NCI-H2081 treated with DMSO at 0.1 percent for 48 hours (cell line): Measurements from ENCODE around the gene CYP2A13.
"Not testable (repeated sequence)": the region's sequence is repeated elsewhere in the genome, so short reads cannot be mapped to it uniquely, and the experiment has no call there.

ENCODE experiments used
- DNase-seq: peaks from one replicate; lab custom pipeline; 2025; lab: John Stamatoyannopoulos, UW

Gene CYP2A13

DNA sequence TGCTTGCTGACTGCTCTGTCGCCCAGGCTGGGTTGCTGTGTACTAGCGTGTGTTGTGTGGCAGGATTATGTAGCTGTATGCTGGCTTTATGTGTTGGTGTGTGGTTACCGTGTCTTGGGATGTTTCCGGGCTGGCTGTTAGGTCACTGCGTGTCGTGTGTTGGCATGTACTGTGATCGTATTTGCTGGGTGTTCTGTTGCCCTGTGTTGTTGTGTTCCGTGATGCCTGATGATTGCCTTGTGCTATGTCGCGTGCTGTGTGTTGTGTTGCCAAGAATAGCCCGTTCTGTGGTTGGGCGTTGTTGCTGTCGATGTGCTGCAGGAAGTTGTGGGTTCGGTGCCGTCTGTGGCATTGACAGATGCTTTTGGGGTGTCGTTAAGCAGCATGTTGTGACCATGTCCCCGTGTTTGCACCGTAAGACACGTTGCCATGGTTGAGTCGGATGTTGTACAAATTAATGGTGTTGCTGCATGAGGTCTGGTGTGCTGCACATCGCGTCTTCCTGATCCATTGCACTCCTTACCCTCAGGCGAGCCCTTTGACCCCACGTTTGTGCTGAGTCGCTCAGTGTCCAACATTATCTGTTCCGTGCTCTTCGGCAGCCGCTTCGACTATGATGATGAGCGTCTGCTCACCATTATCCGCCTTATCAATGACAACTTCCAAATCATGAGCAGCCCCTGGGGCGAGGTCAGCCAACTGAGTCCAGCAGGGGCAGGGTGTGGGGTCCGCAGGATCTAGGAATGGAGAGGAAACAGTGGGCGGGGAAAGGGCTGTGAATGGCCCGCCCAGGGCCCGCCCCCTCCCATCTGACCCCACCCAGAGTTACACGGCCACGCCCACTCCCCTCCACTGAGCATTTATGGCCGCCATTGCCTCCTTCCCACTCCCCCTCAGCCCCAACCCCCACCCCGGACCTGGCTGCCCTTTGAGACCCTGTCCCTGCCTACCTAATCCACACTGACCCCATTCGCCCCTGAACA lies 33.0 kb downstream of the CYP2A13 start:
- not testable (repeated sequence) for DNase-seq

DNA sequence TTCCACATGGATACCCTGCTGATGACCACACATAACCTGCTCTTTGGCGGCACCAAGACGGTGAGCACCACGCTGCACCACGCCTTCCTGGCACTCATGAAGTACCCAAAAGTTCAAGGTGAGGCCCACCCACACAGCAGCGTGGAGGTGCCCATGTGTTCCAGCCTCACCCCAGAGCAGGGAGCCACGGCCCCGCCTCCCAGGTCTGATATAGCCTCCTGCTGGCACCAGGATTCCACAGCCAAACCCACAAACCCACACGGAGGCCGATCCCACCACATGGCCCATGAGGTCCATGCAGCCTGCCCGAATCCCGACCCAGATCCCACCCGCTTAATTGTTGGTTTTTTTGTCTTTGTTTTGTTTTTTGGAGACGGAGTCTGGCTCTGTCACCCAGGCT lies 34.6 kb downstream of the CYP2A13 start:
- DNase-seq, result not testable (repeated sequence)

DNA sequence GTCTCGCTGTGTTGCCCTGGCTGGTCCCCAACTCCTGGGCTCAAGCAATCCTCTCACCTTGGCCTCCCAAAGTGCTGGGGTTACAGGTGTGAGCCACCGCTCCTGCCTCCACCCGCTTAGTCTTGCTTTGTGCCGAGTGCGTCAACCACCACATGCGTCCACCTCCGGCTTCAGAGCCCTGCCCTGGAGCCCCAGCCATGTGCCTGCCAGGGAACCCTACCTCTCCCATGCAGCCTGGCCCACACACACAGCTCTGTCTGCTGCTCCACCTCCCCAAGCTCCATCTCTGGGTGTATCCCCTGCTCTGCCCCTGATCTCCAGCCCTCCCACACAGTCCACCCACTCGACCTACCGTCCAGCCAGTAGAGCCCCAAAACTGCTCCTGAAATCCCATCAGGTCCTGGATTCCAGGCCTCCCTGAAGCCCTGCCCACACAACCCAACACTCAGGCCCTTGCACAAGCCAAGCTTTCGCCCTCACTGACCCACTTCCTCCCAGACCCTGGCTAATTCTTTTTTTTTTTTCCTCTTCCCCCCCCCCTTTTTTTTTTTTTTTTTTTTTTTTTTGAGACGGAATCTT lies 35.6 kb downstream of the CYP2A13 start:
- no peak for DNase-seq

DNA sequence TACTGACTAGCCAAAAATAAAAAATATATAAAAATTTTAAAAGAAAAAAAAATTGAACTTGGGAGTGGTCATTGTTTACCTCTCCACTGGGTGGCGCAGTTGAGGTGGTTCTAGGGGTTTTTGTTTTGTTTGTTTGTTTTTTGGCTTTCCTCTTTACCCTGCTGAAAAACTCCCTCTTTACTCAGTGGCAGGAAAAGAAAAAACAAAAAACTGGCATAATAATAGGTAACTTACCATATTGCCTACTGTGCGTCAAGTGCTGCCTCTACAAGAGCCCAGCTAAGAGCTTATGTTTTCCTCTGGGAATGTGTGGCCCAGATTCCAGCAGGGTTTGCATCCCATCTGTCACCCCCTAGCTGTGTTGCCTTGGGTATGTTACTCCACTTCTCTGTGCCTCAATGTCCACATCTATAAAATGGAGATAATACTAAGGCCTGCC lies 38.5 kb downstream of the CYP2A13 start:
- not testable (repeated sequence) for DNase-seq

DNA sequence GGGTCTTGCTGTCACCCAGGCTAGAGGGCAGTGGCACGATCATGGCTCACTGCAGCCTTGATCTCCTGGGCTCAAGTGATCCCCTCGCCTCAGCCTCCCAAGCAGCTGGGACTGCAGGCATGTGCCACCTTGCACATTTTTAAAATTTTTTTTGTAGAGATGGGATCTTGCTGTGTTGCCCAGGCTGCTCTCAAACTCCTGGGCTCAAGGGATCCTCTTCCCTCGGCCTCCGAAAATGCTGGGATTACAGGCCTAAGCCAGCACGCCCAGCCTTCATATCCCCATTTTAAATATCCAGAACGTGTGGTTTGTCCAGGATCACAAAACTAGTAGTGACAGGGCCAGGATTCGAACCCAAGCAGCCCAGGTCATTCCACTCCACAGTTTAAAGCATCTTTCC lies 39.1 kb downstream of the CYP2A13 start:
- not testable (repeated sequence) for DNase-seq

DNA sequence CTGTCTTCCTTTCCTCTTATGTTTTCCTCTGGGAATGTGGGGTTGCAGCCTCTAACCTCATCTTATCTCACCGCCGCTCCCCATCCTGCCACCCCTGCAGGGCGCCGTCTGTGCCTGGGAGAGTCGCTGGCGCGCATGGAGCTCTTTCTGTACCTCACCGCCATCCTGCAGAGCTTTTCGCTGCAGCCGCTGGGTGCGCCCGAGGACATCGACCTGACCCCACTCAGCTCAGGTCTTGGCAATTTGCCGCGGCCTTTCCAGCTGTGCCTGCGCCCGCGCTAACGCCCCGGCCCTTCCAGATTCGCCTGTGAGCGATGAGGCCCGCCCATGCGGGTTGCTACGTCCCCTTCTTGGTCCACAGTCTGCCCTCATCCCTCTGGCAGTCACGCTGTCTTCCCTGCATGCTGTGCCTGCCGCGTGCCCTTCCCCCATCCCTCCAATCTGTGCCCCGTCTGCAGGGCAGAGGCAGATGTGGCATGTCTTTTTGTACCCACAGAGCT lies 39.6 kb downstream of the CYP2A13 start:
- DNase-seq, result not testable (repeated sequence)

DNA sequence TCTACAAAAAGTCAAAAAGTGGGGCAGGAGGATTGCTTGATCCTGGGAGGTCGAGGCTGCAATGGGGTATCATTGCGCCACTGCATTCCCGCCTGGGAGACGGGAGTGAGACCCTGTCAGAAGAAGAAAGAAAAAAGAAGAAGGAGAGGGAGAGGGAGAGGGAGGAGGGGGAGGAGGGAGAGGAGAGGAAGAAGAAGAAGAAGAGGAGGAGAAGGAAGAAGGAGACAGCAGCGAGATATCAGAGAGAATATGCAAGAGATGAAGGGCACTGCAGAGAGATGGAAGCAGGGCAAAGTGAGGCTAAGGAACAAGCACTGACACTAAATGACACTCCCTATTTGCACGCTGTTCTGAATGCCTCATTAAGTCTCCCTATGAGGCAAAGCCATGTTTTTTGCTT lies 40.4 kb downstream of the CYP2A13 start:
- no peak for DNase-seq

DNA sequence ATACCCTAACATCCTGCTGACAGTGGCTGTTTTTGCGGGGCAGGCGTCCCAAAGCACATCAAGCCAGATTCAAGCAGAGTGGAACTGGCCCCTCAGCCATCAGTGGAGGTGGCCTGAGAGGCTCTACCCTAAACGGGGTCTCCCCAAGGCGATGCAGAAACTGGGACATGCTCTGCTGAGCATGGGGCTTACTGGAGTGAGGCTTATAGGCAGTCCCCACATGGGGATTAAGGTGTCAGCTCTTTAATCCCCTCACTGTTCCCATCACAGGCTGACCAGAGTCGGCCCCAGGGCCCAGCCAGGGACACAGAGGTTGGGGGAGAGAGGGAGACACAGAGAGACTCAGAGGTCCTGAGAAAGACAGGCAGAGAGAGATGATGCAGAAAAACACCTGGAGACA lies 42.9 kb downstream of the CYP2A13 start:
- no peak for DNase-seq

DNA sequence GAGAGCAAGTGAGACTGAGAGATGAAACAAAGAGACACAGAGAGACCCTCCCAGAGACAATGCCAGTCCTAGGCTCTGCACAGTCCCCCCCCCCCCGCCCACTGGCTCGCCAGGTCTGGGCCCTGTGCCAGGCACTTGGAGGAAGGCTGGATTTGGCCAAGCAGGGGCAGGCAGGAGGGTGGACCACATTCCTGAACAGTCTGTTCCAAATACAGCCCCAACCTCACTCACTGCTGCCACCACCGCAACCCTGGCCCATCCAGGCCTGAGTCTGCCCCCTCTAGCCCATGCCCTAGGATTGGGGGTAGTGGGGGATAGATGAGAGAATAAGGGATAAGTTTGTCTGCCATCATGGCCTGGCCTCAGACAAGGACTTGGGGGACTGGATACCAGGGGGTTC lies 45.0 kb downstream of the CYP2A13 start:
- DNase-seq, result no peak

DNA sequence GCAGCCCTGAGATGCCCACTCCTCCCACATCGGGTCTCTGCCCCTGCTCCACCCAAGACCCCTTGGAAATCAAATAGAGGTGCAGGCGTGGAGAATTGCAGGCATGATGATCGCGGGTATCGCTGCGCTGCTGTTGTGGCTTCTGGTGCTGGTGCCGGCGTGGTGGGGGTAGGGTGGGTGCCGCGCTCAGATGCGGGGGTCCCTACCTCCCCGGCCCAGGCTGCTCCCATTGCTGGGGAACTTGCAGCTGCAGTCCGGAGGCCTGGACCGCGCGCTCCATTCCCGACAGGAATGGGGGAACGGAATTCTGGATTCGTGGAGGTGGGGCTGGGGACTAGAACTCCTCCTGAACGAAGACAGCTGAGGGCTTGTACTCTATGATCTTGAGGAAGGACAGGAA lies 46.4 kb downstream of the CYP2A13 start:
- DNase-seq, result no peak

DNA sequence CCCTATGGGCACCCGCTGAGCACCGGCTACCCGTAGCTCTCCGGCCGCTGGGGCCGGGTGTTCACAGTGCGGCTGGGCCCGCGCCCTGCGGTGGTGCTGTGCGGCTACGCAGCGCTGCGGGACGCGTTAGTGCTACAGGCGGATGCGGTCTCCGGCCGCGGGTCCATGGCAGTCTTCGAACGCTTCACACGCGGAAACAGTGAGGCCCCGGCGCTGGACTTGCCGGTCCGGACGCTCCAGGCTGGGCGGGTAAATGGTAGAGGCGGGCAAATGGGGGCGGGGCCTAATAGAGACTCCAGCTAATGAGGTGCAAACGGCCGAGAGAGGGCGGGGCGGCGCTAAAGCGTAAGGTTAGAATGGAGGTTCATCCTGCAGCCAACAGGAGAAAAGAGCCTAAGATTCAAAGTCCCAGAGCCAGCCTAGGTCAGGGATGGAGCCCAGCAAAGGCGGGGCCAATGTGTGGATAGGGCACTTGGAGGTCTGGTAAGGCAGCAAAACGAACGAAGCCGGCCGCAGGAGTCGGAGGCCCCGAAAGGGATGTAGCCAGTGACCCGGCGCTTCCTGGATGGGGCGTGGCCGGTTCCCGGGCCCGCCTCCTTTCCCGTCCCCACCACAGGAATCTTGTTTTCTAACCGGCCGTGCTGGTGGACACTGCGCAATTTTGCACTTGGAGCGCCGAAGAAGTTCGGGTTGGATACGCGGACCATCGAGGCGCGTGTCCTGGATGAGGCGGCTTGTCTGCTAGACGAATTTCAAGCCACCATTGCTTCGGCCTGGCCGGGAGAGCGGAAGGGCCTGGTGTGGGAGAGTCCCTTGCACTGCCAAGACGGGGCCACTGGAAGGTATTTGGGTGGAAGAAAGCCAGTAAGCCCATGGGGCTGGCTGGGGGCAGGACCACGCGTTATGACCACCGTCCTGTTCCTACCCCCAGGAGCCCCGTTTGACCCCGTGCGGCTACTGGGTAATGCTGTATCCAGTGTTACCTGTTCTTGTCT lies 47.4 kb downstream of the CYP2A13 start:
- DNase-seq, result not testable (repeated sequence)

DNA sequence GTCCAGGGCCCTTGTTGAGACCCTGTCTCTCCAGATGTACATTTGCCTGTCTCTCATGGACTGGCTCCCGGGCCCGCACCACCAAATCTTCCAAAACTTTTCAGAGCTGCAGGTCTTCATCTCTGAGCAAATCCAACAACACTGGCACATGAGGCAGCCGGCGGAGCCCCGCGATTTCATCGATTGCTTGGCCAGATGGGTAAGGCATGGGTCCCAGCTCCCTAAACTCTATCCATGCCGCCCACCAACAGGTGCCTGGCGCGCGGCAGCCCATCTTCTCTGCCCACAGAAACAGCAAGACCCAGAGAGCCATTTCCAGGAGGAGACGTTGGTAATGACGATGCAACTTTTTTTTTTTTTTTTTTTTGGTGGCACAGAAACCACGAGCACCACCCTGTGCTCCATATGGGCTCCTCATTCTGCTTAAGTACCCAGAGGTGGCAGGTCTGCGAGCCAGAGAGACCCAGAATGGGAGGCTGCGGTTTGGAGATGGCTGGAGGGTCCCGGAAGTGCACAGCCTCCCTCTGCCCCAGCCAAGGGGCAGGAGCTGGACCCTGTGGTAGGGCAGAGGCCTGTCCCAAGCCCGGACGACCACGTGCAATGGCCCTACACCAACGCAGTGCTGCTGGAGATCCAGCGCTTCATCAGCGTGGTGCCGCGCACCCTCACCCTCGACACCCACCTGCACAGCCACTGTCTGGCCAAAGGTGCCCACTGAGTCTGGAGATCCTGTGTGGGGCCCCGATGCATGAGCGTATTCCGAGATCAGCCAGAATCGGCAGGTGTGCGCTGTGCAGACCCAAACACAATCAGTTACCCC lies 48.6 kb downstream of the CYP2A13 start:
- DNase-seq, result no peak

DNA sequence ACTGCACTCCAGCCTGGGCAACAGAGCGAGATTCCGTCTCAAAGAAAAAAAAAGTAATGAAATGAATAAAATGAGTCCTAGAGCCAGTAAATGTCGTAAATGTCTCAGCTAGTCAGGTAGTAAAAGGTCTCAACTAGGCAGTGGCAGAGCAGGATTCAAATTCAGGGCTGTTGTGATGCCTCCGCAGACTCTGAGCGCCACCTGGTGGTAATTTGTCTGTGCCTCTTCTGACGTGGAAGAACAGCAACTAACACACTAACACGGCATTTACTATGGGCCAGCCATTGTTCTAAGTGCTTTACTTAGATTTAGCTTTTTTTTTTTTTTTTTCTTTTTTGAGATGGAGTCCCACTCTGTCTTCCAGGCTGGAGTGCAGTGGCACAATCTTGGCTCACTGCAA lies 56.2 kb downstream of the CYP2A13 start:
- no peak for DNase-seq
